Naive thymus-derived CD4-positive, alpha-beta T cell (primary cell): ENCODE data around the gene DPEP1. TPM values are rescaled to one million over a fixed set of nuclear protein-coding genes. Genes with fewer than 3 reads are reported as not detected.

ENCODE experiments used
- ATAC-seq: fragments of 150-1000 bp; cut with Tn5 transposase; 2 replicates; pipeline ENCODE4 v1.10.0; 2021; ENCODE audit warnings: mild to moderate bottlenecking, moderate library complexity
- CTCF ChIA-PET: fragments of 350-600 bp; sonication (Branson Sonifier 250); formaldehyde crosslinking; loops from one replicate; lab custom pipeline; 2021; ENCODE audit warnings: antibody characterized with exemption; lab: Charles Lee
- POLR2A ChIA-PET: fragments of 350-600 bp; sonication (Branson Sonifier 250); formaldehyde crosslinking; loops from one replicate; lab custom pipeline; 2021; ENCODE audit warnings: antibody characterized with exemption, inconsistent platforms; lab: Charles Lee
- DNase-seq, 9 donors: peaks; one replicate each; pipeline versions ENCODE4 v3.0.0 to v3.0.0-alpha.2; 2020 to 2022; ENCODE audit warnings: mixed read lengths in 1 of 9
- H3K27ac ChIP-seq: one replicate; pipeline ENCODE4 v1.7.0; 2013; ENCODE audit warnings: mild to moderate bottlenecking, low read depth, low read length, moderate library complexity
- H3K27me3 ChIP-seq, 2 donors: one replicate each; pipeline ENCODE4 v1.7.0; 2013; ENCODE audit warnings: low read length in 2 of 2, mild to moderate bottlenecking in 2 of 2, moderate library complexity in 2 of 2; ENCODE audit not compliant: control insufficient read depth in 2 of 2, insufficient read depth in 2 of 2
- H3K36me3 ChIP-seq, 3 experiments: 1 replicate in 2 of 3; 2 replicates in 1 of 3; pipeline ENCODE4 v1.7.0; 2013; ENCODE audit warnings: low read length in 3 of 3, mild to moderate bottlenecking in 3 of 3, moderate library complexity in 1 of 3; ENCODE audit not compliant: insufficient read depth in 3 of 3, control insufficient read depth in 2 of 3
- H3K4me1 ChIP-seq, 2 donors: one replicate each; pipeline ENCODE4 v1.7.0; 2013; ENCODE audit warnings: low read length in 2 of 2, mild to moderate bottlenecking in 2 of 2, moderate library complexity in 1 of 2; ENCODE audit not compliant: control insufficient read depth in 2 of 2, insufficient read depth in 2 of 2
- H3K4me3 ChIP-seq: 2 replicates; pipeline ENCODE4 v1.7.0; 2013; ENCODE audit warnings: mild to moderate bottlenecking, low read length
- H3K9me3 ChIP-seq, 3 experiments: 1 replicate in 2 of 3; 2 replicates in 1 of 3; pipeline ENCODE4 v1.7.0; 2013; ENCODE audit warnings: low read length in 3 of 3; ENCODE audit not compliant: control insufficient read depth in 2 of 3
- H3K27ac Mint-ChIP-seq, 9 donors: one replicate each; pipeline ENCODE4 v1.8.0; 2020 to 2022; ENCODE audit warnings: mixed read lengths in 9 of 9, mild to moderate bottlenecking in 8 of 9, moderate library complexity in 5 of 9, inconsistent platforms in 2 of 9
- H3K27me3 Mint-ChIP-seq, 5 donors: one replicate each; pipeline ENCODE4 v1.8.0; 2021 to 2022; ENCODE audit warnings: mixed read lengths in 5 of 5, mild to moderate bottlenecking in 1 of 5
- H3K36me3 Mint-ChIP-seq, 5 donors: one replicate each; pipeline ENCODE4 v1.8.0; 2020 to 2022; ENCODE audit warnings: mixed read lengths in 5 of 5, mild to moderate bottlenecking in 3 of 5, inconsistent platforms in 1 of 5
- H3K4me1 Mint-ChIP-seq, 7 donors: one replicate each; pipeline ENCODE4 v1.8.0; 2020 to 2022; ENCODE audit warnings: mixed read lengths in 7 of 7, mild to moderate bottlenecking in 3 of 7, inconsistent platforms in 1 of 7
- H3K4me3 Mint-ChIP-seq, 10 donors: one replicate each; pipeline ENCODE4 v1.8.0; 2020 to 2022; ENCODE audit warnings: mild to moderate bottlenecking in 10 of 10, mixed read lengths in 10 of 10, moderate library complexity in 6 of 10, inconsistent platforms in 2 of 10
- H3K9me3 Mint-ChIP-seq, 11 donors: one replicate each; pipeline ENCODE4 v1.8.0; 2020 to 2022; ENCODE audit warnings: mixed read lengths in 11 of 11, mild to moderate bottlenecking in 4 of 11, inconsistent platforms in 1 of 11, moderate library complexity in 1 of 11
- intact Hi-C, 2 donors: fragments of 100-400 bp; cut with micrococcal nuclease; formaldehyde crosslinking; loops; one replicate each; pipeline ENCODE4 v1.15.1; 2023
- polyA plus RNA-seq, 2 donors: library from polyadenylated mRNA; unstranded; fragments of 300-500 nt; fragmentation: Illumina TruSeq; gene quantifications; one replicate each; pipeline ENCODE4 v1.2.3, GENCODE V29; 2021
- total RNA-seq, 6 experiments: library from RNA in 5 of 6; stranded (reverse) in 5 of 6; gene quantifications; 1 replicate in 5 of 6; 2 replicates in 1 of 6; pipeline ENCODE4 v1.2.3 and lab custom pipeline; 2021 to 2026

Gene DPEP1
- total and polyA plus RNA-seq, 7 experiments from 2014 or later, result not detected

DNA sequence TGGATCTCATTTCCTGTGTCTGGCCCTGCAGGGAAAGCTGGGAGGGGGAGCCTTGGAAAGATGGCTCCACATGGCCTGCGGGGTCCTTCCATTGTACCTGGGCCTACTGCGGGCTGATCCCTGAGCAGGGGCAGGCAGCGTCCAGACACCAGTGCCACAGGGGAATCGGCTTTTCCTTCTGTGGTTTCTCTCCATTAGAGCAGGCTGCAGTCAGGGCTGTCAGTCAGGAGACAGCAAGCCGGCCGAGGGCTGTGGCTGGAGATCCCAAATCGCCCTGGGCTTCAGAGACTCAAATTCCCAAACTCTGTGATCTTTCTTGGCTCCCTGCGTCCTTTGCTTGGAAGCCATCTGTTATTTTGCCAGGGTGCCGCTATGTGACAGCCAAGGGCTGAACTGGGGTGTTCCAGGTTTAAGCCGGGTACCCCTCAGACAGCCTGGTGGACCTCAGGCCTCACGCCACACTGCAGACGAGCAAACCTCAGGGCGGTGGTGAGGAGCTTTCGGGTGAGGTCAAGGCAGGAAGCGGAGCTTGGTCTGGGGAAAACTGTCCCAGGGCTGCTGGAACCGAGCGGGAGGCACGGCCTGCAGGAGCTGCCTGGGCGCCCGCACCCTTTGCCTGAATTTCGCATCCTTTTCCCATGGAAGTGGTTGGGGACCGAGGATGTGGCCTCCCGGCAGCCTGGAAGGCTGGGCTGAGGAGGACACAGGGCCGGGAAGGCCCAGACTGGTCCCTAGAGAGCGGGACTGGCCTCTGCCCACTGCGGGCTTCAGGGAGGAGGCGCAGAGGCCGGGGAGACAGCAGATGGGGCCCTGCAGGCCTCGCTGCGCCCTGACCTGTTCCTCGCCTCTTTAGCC is 39.4 kb upstream of the DPEP1 start:
- no peak overlapping the region for H3K4me3 ChIP-seq
- Mint-ChIP-seq H3K4me1 (peaks cover 8 to 29% (median 15%) of the 10 kb centered on the region in 7 donors), H3K36me3 (no peaks in the 10 kb centered on the region), H3K9me3 (peaks cover 0 to 4% (median 0%) of the 10 kb centered on the region in 11 donors), H3K27ac (no peak overlapping the region), H3K4me3 (peak overlapping the region; percentile 16 to 79 (median 41)), H3K27me3 (peaks cover 3 to 33% (median 12%) of the 10 kb centered on the region in 5 donors)
- no peaks in the 10 kb centered on the region for H3K36me3 ChIP-seq
- ATAC-seq (no peak), DNase-seq (no peak)
- H3K4me1 ChIP-seq, result peaks cover 0 to 17% of the 10 kb centered on the region in 2 donors
- POLR2A ChIA-PET, result no interaction called here
- no peaks in the 10 kb centered on the region for H3K9me3 ChIP-seq
- no peak overlapping the region for H3K27ac ChIP-seq
- intact Hi-C loops, result loop anchor here in 1 of 2 donors (1.0 kb wide), 1 partner anchor 67 kb away; no protein-coding TSS in a partner anchor
- CTCF ChIA-PET, result no interaction called here
- H3K27me3 ChIP-seq, result no peaks in the 10 kb centered on the region

- ChIA-PET CTCF (no interaction called here), POLR2A (interaction anchor here (1.5 kb wide), 1 partner anchor 14 kb away, joined by 4 read pairs; no protein-coding TSS in a partner anchor)
- intact Hi-C loops, result loop anchor here in 1 of 2 donors (1.0 kb wide), 1 partner anchor 67 kb away; no protein-coding TSS in a partner anchor
- DNase-seq (peak in 4 of 9 donors; percentile 20 to 79 (median 42)), ATAC-seq (peak; percentile 67)
- H3K9me3 ChIP-seq, result no peaks in the 10 kb centered on the region
- Mint-ChIP-seq H3K4me3 (peak overlapping the region in 9 of 10 donors; percentile 34 to 79 (median 64)), H3K4me1 (peaks cover 8 to 29% (median 15%) of the 10 kb centered on the region in 7 donors), H3K27me3 (peaks cover 3 to 33% (median 12%) of the 10 kb centered on the region in 5 donors), H3K36me3 (no peaks in the 10 kb centered on the region), H3K9me3 (peaks cover 0 to 4% (median 0%) of the 10 kb centered on the region in 11 donors), H3K27ac (no peak overlapping the region)
- no peaks in the 10 kb centered on the region for H3K27me3 ChIP-seq
- H3K36me3 ChIP-seq, result no peaks in the 10 kb centered on the region
- peak overlapping the region; percentile 24 for H3K4me3 ChIP-seq
- H3K27ac ChIP-seq, result no peak overlapping the region
- peaks cover 0 to 17% of the 10 kb centered on the region in 2 donors for H3K4me1 ChIP-seq
Measured at GRCh38 chr16:89574681-89575246, 38.7 kb upstream of the DPEP1 start.

DNA sequence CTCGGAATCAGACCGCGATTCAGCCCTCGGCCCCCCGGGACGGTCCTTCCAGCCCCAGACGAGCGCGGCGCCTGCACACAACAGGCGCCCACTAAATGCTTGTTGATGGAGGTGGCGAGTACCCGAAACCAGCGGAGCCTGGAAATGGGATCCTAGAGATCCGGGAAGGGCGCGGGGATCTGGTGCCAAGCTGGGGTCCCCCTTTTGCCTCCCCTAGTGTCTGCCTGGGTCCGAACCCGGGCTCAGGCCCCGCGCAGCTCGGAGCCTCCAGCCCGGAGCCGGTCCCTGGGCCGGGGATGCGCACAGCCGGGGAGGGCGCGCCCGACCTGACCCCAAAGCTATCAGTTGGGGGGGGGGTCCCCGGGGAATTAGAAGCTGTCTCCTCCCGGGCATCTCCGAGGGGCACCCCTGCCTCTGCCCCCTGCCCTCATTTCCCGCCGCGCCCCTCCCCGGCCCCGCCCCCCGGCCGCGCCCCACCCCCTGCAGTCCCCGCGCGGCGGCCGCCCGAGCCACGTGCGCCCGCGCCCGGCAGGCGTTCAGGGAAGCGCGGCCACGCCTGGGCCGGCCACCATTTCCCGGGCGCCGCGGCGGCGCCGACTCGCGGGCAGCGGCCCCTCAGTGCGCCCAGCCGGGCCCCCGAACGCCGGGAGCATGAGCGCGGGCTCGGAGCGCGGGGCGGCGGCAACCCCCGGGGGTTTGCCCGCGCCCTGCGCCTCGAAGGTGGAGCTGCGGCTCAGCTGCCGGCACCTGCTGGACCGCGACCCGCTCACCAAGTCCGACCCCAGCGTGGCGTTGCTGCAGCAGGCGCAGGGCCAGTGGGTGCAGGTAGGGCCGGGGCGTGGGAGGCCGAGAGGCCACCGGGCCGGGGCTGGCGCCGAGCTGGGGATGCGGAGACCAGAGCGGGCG is 37.9 kb upstream of the DPEP1 start, which contains the start of gene CPNE7:
CPNE7 (plus strand) TSS at position 512 of the 906 bp plus-strand sequence; CDS start at position 652, 140 bp downstream.
- POLR2A ChIA-PET, result interaction anchor here (0.6 to 1.5 kb wide), 2 partner anchors 9 to 14 kb away, joined by 3 to 4 read pairs; no protein-coding TSS in a partner anchor
- DNase-seq (peak in 2 of 9 donors; percentile 16 to 42), ATAC-seq (peak; percentile 31)
- Mint-ChIP-seq H3K36me3 (no peaks in the 10 kb centered on the region), H3K4me1 (peaks cover 8 to 29% (median 15%) of the 10 kb centered on the region in 7 donors), H3K4me3 (peak within 1 kb of the TSS in 9 of 10 donors; percentile 34 to 79 (median 64)), H3K27me3 (peaks cover 3 to 33% (median 12%) of the 10 kb centered on the region in 5 donors), H3K9me3 (peaks cover 0 to 3% (median 0%) of the 10 kb centered on the region in 11 donors), H3K27ac (no peak within 1 kb of the TSS)
- Histone ChIP-seq H3K27me3 (no peaks in the 10 kb centered on the region), H3K4me3 (peak within 1 kb of the TSS; percentile 24), H3K4me1 (peaks cover 0 to 17% of the 10 kb centered on the region in 2 donors), H3K36me3 (no peaks in the 10 kb centered on the region), H3K27ac (no peak within 1 kb of the TSS), H3K9me3 (no peaks in the 10 kb centered on the region)
- CTCF ChIA-PET, result no interaction called here
- intact Hi-C loops, result no loop called here

DNA sequence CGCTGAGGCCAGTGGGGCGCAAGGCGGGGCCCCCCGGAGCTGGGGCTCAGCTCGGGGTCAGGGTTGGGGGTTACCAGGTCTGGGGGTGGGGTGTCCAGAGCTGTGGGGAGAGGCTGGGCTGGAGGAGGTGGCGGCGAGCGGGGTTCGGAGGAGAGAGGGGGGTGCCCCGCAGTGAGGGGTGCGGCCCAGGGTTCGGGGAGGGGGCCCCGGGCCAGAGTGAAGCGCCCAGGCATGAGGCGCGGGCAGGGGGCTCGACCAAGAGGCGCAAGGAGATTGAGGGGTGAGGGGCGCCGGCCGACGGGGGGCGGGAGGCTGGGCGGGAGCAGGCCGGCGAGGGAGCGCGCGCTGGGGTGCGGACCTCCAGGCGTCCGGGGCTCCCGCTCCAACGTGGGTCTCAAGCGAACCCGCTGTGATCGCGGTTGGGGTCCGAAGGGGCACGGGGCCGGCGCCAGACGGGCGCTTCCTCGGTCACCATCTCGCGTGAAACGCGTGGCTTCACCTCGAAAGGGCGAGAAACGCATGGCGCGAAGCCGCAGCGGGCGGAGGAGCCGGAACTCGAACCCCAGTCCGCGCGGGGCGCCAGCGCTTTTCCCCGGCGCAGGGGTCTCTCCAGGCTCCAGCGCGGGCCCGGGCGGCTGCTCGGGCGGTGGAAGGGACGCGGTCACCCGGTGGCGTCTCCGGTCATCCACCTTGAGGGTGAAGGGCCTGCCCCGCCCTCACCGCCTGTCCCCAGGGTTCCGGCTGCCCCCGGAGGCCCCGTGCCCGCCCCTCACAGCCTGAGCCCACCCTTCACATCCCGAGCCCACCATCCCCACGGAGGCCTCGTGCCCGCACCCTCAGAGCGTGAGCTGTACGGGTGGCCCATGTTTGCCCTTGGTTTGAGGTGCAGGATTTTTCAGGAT is 37.0 kb upstream of the DPEP1 start:
- ATAC-seq (no peak), DNase-seq (no peak)
- Mint-ChIP-seq H3K36me3 (no peaks in the 10 kb centered on the region), H3K4me3 (peak overlapping the region in 1 of 10 donors; percentile 78), H3K9me3 (peaks cover 0 to 1% (median 0%) of the 10 kb centered on the region in 11 donors), H3K27me3 (peaks cover 3 to 33% (median 12%) of the 10 kb centered on the region in 5 donors), H3K4me1 (peaks cover 8 to 27% (median 15%) of the 10 kb centered on the region in 7 donors), H3K27ac (no peak overlapping the region)
- CTCF ChIA-PET, result no interaction called here
- intact Hi-C loops, result no loop called here
- Histone ChIP-seq H3K36me3 (no peaks in the 10 kb centered on the region), H3K27me3 (no peaks in the 10 kb centered on the region), H3K4me3 (no peak overlapping the region), H3K4me1 (peaks cover 0 to 17% of the 10 kb centered on the region in 2 donors), H3K9me3 (no peaks in the 10 kb centered on the region), H3K27ac (no peak overlapping the region)
- POLR2A ChIA-PET, result interaction anchor here (1.5 kb wide), 1 partner anchor 15 kb away, joined by 4 read pairs; no protein-coding TSS in a partner anchor

- peak overlapping the region in 6 of 10 donors; percentile 12 to 78 (median 28) for H3K4me3 Mint-ChIP-seq
- no peak overlapping the region for H3K27ac Mint-ChIP-seq
- peaks cover 4 to 19% (median 9%) of the 10 kb centered on the region in 7 donors for H3K4me1 Mint-ChIP-seq
- no peaks in the 10 kb centered on the region for H3K36me3 ChIP-seq
- intact Hi-C loops, result no loop called here
- POLR2A ChIA-PET, result no interaction called here
- H3K36me3 Mint-ChIP-seq, result no peaks in the 10 kb centered on the region
- peaks cover 0 to 9% of the 10 kb centered on the region in 2 donors for H3K4me1 ChIP-seq
- ATAC-seq (no peak), DNase-seq (no peak)
- H3K9me3 ChIP-seq, result no peaks in the 10 kb centered on the region
- no peak overlapping the region for H3K27ac ChIP-seq
- peaks cover 0 to 1% (median 0%) of the 10 kb centered on the region in 11 donors for H3K9me3 Mint-ChIP-seq
- peaks cover 3 to 27% (median 9%) of the 10 kb centered on the region in 5 donors for H3K27me3 Mint-ChIP-seq
- H3K27me3 ChIP-seq, result no peaks in the 10 kb centered on the region
- no peak overlapping the region for H3K4me3 ChIP-seq
- CTCF ChIA-PET, result no interaction called here
Measured at GRCh38 chr16:89577055-89577759, 36.2 kb upstream of the DPEP1 start.
